H1 (cell line): Measurements from ENCODE around the gene APC2. TPM values are rescaled to one million over a fixed set of nuclear protein-coding genes. Genes with fewer than 3 reads are reported as not detected.

ENCODE experiments used
- ASH2L ChIP-seq: fragments of 200-600, 300-600 bp; sonication (generic); IDR thresholded peaks from one replicate; pipeline ENCODE4 v1.7.1; 2017; ENCODE audit warnings: low read length
- BACH1 ChIP-seq: IDR thresholded peaks from 2 replicates; pipeline ENCODE4 v1.6.1; 2012; ENCODE audit warnings: low read length, improper control_type of control experiment
- CEBPB ChIP-seq: IDR thresholded peaks from 2 replicates; pipeline ENCODE4 v1.6.1; 2012; ENCODE audit warnings: low read depth, low read length
- CHD1 ChIP-seq: IDR thresholded peaks from 2 replicates; pipeline ENCODE4 v1.6.1; 2012; ENCODE audit warnings: low read depth, low read length, improper control_type of control experiment
- CHD2 ChIP-seq: IDR thresholded peaks from 2 replicates; pipeline ENCODE4 v1.6.1; 2012; ENCODE audit warnings: low read length, improper control_type of control experiment
- CTBP2 ChIP-seq: IDR thresholded peaks from 2 replicates; pipeline ENCODE4 v1.7.0; 2011; ENCODE audit warnings: borderline replicate concordance, mild to moderate bottlenecking, moderate library complexity, mixed read lengths, low read length; ENCODE audit not compliant: insufficient read depth, insufficient read length
- EP300 ChIP-seq, 2 experiments: IDR thresholded peaks; 1 replicate in 1 of 2; 2 replicates in 1 of 2; pipeline ENCODE4 v1.6.1; 2011 to 2012; ENCODE audit warnings: low read depth in 2 of 2, low read length in 2 of 2, mild to moderate bottlenecking in 2 of 2, borderline replicate concordance in 1 of 2, inconsistent platforms in 1 of 2, moderate library complexity in 1 of 2
- EZH2 ChIP-seq: fragments of 200-600 bp; sonication (generic); IDR thresholded peaks from 2 replicates; pipeline ENCODE4 v1.7.1; 2012; ENCODE audit warnings: low read depth, mild to moderate bottlenecking, moderate library complexity, low read length, inconsistent platforms; ENCODE audit not compliant: severe bottlenecking
- GTF2F1 ChIP-seq: IDR thresholded peaks from 2 replicates; pipeline ENCODE4 v1.6.1; 2012; ENCODE audit warnings: low read depth, low read length, improper control_type of control experiment, borderline replicate concordance
- HDAC2 ChIP-seq, 2 experiments: fragments of 300-600 bp in 1 of 2; sonication (generic) in 1 of 2; IDR thresholded peaks; 2 replicates each; pipeline ENCODE4 v1.6.1; 2011 to 2012; ENCODE audit warnings: low read depth in 2 of 2, low read length in 2 of 2, mild to moderate bottlenecking in 2 of 2, moderate library complexity in 2 of 2, borderline replicate concordance in 1 of 2, inconsistent platforms in 1 of 2
- KDM1A ChIP-seq: fragments of 200-600, 300-600 bp; sonication (generic); IDR thresholded peaks from 2 replicates; pipeline ENCODE4 v1.7.1; 2016; ENCODE audit warnings: mild to moderate bottlenecking, low read length, borderline replicate concordance
- KDM4A ChIP-seq: IDR thresholded peaks from one replicate; pipeline ENCODE4 v1.7.1; 2012; ENCODE audit warnings: low read depth, mild to moderate bottlenecking, moderate library complexity, low read length, inconsistent platforms; ENCODE audit not compliant: severe bottlenecking
- NANOG ChIP-seq: IDR thresholded peaks from 2 replicates; pipeline ENCODE4 v1.6.1; 2011; ENCODE audit warnings: low read length, low read depth, mild to moderate bottlenecking, inconsistent platforms; ENCODE audit not compliant: insufficient read depth, poor library complexity, severe bottlenecking
- POLR2A ChIP-seq, 2 experiments: IDR thresholded peaks; 1 replicate in 1 of 2; 2 replicates in 1 of 2; pipeline ENCODE4 v1.6.1; 2011; ENCODE audit warnings: low read depth in 2 of 2, low read length in 2 of 2, mild to moderate bottlenecking in 2 of 2; ENCODE audit errors: control extremely low read depth in 1 of 2
- RBBP5 ChIP-seq: IDR thresholded peaks from 2 replicates; pipeline ENCODE4 v1.7.1; 2012; ENCODE audit warnings: low read depth, mild to moderate bottlenecking, inconsistent platforms, low read length, moderate library complexity, borderline replicate concordance
- RXRA ChIP-seq: IDR thresholded peaks from 2 replicates; pipeline ENCODE4 v1.6.1; 2011; ENCODE audit warnings: low read depth, mild to moderate bottlenecking, low read length, moderate library complexity; ENCODE audit not compliant: insufficient read depth
- SAP30 ChIP-seq: fragments of 300-600 bp; sonication (generic); IDR thresholded peaks from 2 replicates; pipeline ENCODE4 v1.7.1; 2012; ENCODE audit warnings: low read length, moderate library complexity, mild to moderate bottlenecking, inconsistent platforms; ENCODE audit not compliant: insufficient read depth, insufficient replicate concordance
- SIRT6 ChIP-seq: IDR thresholded peaks from one replicate; pipeline ENCODE4 v1.7.1; 2012; ENCODE audit warnings: low read length, inconsistent platforms
- TAF7 ChIP-seq: optimal IDR thresholded peaks from 2 replicates; pipeline ENCODE3; 2011; ENCODE audit warnings: low read depth, mild to moderate bottlenecking, inconsistent platforms, low read length, moderate library complexity, borderline replicate concordance
- ZNF274 ChIP-seq: IDR thresholded peaks from 2 replicates; pipeline ENCODE4 v1.7.0; 2012; ENCODE audit warnings: low read length, borderline replicate concordance; ENCODE audit errors: extremely low read depth
- polyA plus RNA-seq, 7 experiments: library from polyadenylated mRNA; depleted of rRNA in 3 of 7; stranded (reverse) in 5 of 7; unstranded in 2 of 7; fragments of >200 nt in 5 of 7; fragments of 200-250 nt in 2 of 7; gene quantifications; 1 replicate in 5 of 7; 2 replicates in 1 of 7; 4 replicates in 1 of 7; pipeline versions ENCODE4 v1.2.1 to v1.2.3, GENCODE V29; 2011 to 2013; ENCODE audit warnings: missing spikeins in 2 of 7, mixed read lengths in 2 of 7
- total RNA-seq: library from RNA; stranded (reverse); fragmentation: NEBNext Ultra II Directional; extraction: Animal tissue kit (Norgen Biotek cat#: 25700); gene quantifications from 2 replicates; pipeline ENCODE4 v1.2.1, GENCODE V29; 2021
- TF ChIP-seq, protein P1 (sequence below), 3 experiments: IDR thresholded peaks; 1 replicate in 2 of 3; 2 replicates in 1 of 3; pipeline versions ENCODE4 v1.5.1 to v1.6.1; 2011; ENCODE audit warnings: low read length in 3 of 3, mild to moderate bottlenecking in 3 of 3, inconsistent platforms in 2 of 3, low read depth in 1 of 3, moderate library complexity in 1 of 3; ENCODE audit not compliant: insufficient read depth in 1 of 3; ENCODE audit errors: control extremely low read depth in 1 of 3

APC2 gene
- total and polyA plus RNA-seq, 2 of the 8 experiments (the other 6 are each of a cell fraction or from before 2014, with no cell fraction given), result 1.3 to 4.1 TPM

DNA sequence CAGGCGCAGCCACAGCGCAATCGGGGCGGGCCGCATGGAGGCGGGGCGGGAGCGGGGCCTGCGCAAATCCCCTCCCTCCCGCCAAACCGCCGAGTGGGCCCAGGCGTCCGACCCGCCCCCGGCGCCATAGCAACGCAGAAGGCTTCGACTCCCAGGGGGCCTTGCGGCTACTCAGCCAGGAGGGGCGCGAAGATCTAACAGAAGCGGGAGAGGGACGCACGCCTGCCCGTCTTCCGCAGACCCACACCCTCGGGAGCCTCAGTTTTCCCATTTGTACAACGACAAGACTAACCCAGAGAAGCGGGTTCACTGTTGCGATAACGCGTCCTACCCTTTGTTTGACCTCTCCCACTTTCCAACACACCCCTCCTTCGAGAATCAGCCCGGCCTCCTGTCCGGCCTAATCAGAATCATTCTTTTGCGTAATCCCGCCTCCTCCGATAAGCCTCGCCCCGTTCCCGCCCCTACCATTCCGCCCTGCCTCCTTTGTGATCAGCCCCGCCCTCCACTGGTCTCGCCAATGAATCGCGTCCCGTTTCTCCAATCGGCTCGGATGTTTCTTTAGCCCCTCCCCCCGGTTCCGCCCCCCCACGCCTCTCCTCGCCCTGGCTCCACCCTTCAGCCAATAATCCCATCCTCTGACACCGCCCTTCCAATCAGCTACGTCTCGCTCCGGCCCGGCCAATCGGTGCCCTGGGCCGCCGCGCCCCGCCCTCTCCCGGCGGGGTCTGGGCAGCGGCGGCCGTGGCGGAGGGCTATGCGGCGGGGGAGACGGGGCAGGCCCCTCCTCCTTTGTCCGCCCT is 40.6 kb downstream of the APC2 start, which contains the start of gene PCSK4 (continued):
- TF ChIP-seq, protein P1, sequence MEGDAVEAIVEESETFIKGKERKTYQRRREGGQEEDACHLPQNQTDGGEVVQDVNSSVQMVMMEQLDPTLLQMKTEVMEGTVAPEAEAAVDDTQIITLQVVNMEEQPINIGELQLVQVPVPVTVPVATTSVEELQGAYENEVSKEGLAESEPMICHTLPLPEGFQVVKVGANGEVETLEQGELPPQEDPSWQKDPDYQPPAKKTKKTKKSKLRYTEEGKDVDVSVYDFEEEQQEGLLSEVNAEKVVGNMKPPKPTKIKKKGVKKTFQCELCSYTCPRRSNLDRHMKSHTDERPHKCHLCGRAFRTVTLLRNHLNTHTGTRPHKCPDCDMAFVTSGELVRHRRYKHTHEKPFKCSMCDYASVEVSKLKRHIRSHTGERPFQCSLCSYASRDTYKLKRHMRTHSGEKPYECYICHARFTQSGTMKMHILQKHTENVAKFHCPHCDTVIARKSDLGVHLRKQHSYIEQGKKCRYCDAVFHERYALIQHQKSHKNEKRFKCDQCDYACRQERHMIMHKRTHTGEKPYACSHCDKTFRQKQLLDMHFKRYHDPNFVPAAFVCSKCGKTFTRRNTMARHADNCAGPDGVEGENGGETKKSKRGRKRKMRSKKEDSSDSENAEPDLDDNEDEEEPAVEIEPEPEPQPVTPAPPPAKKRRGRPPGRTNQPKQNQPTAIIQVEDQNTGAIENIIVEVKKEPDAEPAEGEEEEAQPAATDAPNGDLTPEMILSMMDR (IDR thresholded peaks at IDR 0.05; ENCODE audit: control extremely low read depth in 1 of 3, insufficient read depth in 1 of 3, low read depth in 1 of 3, low read length in 3 of 3), result no peak
- TF ChIP-seq CTBP2 (no peak), SIRT6 (no peak), BACH1 (no peak), CHD1 (no peak; the same call in 1 of the 2 replicates), RBBP5 (no peak), SAP30 (peak; percentile 38), GTF2F1 (no peak), KDM4A (no peak), TAF7 (no peak), EZH2 (no peak), NANOG (no peak), HDAC2 (IDR thresholded peaks at IDR 0.05; ENCODE audit: borderline replicate concordance in 1 of 2, low read depth in 2 of 2, low read length in 2 of 2) (peak in 1 of 2 experiments; percentile 51; a peak in 1 of 4 replicates), EP300 (IDR thresholded peaks at IDR 0.05; ENCODE audit: borderline replicate concordance in 1 of 2, low read depth in 2 of 2, low read length in 2 of 2) (no peak), RXRA (no peak), ZNF274 (no peak), ASH2L (no peak), CEBPB (peak; percentile 88), POLR2A (IDR thresholded peaks at IDR 0.05; ENCODE audit: control extremely low read depth in 1 of 2, low read depth in 2 of 2, low read length in 2 of 2) (no peak), CHD2 (no peak), KDM1A (no peak)
